ENCODE data around the gene HSPD1. TPM values are rescaled to one million over a fixed set of nuclear protein-coding genes. Genes with fewer than 3 reads are reported as not detected.

Gene HSPD1
- total and polyA plus RNA-seq, 2 of the 13 experiments (the other 11 are each of a cell fraction or from before 2014, with no cell fraction given) = 685 to 2,610 TPM

GRCh38 chr2:197480165-197481036 lies 19.2 kb downstream of the HSPD1 start (continued):
- TF ChIP-seq, protein P1, sequence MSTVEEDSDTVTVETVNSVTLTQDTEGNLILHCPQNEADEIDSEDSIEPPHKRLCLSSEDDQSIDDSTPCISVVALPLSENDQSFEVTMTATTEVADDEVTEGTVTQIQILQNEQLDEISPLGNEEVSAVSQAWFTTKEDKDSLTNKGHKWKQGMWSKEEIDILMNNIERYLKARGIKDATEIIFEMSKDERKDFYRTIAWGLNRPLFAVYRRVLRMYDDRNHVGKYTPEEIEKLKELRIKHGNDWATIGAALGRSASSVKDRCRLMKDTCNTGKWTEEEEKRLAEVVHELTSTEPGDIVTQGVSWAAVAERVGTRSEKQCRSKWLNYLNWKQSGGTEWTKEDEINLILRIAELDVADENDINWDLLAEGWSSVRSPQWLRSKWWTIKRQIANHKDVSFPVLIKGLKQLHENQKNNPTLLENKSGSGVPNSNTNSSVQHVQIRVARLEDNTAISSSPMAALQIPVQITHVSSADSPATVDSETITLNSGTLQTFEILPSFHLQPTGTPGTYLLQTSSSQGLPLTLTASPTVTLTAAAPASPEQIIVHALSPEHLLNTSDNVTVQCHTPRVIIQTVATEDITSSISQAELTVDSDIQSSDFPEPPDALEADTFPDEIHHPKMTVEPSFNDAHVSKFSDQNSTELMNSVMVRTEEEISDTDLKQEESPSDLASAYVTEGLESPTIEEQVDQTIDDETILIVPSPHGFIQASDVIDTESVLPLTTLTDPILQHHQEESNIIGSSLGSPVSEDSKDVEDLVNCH (CRISPR knock-in tag; IDR thresholded peaks at IDR 0.05) = no peak
- TF ChIP-seq MAFF (IDR thresholded peaks at IDR 0.05; ENCODE audit: low read depth, low read length) (no peak), ZNF703 (CRISPR knock-in tag; IDR thresholded peaks at IDR 0.05; ENCODE audit: borderline replicate concordance) (no peak), ZNF558 (CRISPR knock-in tag; IDR thresholded peaks at IDR 0.05; ENCODE audit: borderline replicate concordance) (no peak), HMGA1 (CRISPR knock-in tag; conservative IDR thresholded peaks at IDR 0.05) (no peak), ZKSCAN1 (IDR thresholded peaks at IDR 0.05; ENCODE audit: low read length) (no peak), MEF2D (CRISPR knock-in tag; IDR thresholded peaks at IDR 0.05) (no peak; the same call in 1 of the 2 replicates), SUZ12 (IDR thresholded peaks at IDR 0.05; ENCODE audit: low read depth, low read length) (no peak), PATZ1 (CRISPR knock-in tag; IDR thresholded peaks at IDR 0.05) (peak; percentile 32; the same call in 1 of the 2 replicates), GATA4 (IDR thresholded peaks at IDR 0.05; ENCODE audit: borderline replicate concordance, low read depth) (no peak), GATAD2A (CRISPR knock-in tag; IDR thresholded peaks at IDR 0.05) (no peak; the same call in 1 of the 2 replicates), RORA (CRISPR knock-in tag; IDR thresholded peaks at IDR 0.05) (no peak), ARID3A (IDR thresholded peaks at IDR 0.05; ENCODE audit: low read depth, low read length) (no peak), ZNF468 (CRISPR knock-in tag; IDR thresholded peaks at IDR 0.05) (no peak), ZNF510 (CRISPR knock-in tag; IDR thresholded peaks at IDR 0.05; ENCODE audit: low read depth) (no peak), ZNF205 (CRISPR knock-in tag; IDR thresholded peaks at IDR 0.05) (no peak), SP1 (IDR thresholded peaks at IDR 0.05) (no peak), SP1 (CRISPR knock-in tag; IDR thresholded peaks at IDR 0.05) (no peak)
- TF ChIP-seq, protein P2, sequence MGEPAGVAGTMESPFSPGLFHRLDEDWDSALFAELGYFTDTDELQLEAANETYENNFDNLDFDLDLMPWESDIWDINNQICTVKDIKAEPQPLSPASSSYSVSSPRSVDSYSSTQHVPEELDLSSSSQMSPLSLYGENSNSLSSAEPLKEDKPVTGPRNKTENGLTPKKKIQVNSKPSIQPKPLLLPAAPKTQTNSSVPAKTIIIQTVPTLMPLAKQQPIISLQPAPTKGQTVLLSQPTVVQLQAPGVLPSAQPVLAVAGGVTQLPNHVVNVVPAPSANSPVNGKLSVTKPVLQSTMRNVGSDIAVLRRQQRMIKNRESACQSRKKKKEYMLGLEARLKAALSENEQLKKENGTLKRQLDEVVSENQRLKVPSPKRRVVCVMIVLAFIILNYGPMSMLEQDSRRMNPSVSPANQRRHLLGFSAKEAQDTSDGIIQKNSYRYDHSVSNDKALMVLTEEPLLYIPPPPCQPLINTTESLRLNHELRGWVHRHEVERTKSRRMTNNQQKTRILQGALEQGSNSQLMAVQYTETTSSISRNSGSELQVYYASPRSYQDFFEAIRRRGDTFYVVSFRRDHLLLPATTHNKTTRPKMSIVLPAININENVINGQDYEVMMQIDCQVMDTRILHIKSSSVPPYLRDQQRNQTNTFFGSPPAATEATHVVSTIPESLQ (CRISPR knock-in tag; conservative IDR thresholded peaks at IDR 0.05) = no peak
- TF ChIP-seq, protein P3, sequence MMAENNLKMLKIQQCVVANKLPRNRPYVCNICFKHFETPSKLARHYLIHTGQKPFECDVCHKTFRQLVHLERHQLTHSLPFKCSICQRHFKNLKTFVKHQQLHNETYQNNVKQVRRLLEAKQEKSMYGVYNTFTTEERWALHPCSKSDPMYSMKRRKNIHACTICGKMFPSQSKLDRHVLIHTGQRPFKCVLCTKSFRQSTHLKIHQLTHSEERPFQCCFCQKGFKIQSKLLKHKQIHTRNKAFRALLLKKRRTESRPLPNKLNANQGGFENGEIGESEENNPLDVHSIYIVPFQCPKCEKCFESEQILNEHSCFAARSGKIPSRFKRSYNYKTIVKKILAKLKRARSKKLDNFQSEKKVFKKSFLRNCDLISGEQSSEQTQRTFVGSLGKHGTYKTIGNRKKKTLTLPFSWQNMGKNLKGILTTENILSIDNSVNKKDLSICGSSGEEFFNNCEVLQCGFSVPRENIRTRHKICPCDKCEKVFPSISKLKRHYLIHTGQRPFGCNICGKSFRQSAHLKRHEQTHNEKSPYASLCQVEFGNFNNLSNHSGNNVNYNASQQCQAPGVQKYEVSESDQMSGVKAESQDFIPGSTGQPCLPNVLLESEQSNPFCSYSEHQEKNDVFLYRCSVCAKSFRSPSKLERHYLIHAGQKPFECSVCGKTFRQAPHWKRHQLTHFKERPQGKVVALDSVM (CRISPR knock-in tag; IDR thresholded peaks at IDR 0.05) = peak; percentile 91
